GM21723 (cell line): ENCODE results near the gene FCER1G.
"Not testable (repeated sequence)": the region's sequence is repeated elsewhere in the genome, so short reads cannot be mapped to it uniquely, and the experiment has no call there.

Source experiments
- ATAC-seq: cut with Tn5 transposase; IDR thresholded peaks from one replicate; pipeline ENCODE4 v1.9.1; 2021; ENCODE audit warnings: mild to moderate bottlenecking, moderate library complexity; ENCODE audit not compliant: unreplicated experiment

Gene FCER1G

DNA sequence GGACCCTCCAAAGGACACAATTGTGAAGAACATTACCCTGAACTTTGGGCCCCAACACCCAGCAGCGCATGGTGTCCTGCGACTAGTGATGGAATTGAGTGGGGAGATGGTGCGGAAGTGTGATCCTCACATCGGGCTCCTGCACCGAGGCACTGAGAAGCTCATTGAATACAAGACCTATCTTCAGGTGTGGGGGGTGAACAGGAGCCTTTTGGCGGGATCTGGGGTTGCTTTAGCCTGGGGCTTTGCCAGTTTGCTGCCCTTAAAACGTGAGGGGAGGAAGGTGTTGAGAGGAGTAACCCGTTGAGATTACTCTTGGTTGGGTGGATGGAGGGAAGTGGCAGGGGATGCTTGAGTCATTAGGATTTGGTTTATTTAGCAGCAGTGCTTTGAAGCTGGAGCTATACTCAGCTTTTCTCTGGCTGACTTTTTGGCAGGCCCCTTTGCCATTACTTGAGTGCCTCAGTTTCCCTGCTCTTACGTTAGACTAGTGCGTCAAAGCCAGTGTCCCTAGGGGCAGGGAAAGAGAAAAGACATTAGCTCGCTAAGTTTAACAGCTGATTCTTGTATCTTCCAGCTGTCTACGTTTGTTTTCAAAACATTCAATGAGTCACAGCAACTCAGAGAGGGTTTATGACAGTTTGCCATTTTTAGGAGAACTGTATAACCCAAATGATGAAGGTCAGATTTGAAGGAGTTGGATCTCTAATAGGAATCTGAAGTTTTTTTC lies 8.5 kb upstream of the FCER1G start:
- no peak for ATAC-seq

DNA sequence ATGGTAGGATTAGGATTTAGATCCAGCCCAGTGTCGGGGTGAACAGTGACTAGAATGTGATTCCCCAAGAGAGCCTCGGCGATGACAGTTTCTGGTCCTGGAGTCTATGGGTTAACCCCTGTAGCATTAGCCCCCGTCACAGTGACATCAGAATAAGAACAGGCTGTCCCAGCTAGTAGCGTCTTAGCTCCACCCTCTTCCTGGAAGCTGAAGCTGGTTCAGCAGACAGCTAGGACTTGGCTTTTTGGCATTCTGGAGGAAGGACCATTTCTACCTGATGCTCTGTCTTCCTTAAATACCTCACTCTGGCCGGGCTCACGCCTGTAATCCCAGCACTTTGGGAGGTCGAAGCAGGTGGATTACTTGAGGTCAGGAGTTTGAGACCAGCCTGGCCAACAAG lies 7.9 kb upstream of the FCER1G start:
- ATAC-seq: no peak

DNA sequence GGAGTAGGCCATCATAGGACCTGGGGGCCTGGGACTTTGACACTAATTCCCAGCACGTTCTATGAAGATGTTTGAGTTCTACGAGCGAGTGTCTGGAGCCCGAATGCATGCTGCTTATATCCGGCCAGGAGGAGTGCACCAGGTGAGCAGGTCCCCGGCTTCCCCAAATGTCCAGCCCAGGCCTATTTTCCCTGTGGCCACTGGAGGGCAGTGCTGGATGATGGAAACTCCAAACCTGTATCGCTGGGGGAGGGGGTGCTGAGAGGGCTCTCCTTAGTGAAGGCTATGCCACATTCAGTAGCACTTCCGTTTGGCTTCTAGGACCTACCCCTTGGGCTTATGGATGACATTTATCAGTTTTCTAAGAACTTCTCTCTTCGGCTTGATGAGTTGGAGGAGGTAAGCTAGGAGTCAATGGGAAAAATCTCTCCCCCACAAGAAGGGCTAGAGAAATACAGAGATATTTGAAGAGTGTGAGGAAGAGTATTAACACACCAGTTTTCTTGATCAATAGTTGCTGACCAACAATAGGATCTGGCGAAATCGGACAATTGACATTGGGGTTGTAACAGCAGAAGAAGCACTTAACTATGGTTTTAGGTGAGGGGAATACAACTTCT lies 5.2 kb upstream of the FCER1G start:
- peak; percentile 72 for ATAC-seq

DNA sequence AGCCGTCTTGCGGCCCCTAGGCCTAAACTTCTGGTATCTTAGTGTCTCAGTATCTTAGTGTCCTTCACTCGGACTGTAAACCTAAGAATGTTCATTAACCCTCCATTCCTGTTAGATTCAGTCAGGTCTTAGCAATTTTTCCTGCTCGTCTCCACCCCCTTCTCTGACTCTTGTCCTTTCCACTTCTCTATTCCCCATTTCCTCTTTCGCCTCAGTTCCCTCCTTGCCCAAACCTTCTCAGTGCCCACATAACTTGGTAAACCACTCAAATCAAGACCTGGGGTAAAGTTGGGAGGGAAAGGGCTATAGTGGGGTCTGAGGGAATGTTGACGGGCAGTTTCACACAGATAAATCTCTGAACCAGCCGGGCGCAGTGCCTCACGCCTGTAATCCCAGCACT lies 726 bp upstream of the FCER1G start:
- ATAC-seq: no peak

DNA sequence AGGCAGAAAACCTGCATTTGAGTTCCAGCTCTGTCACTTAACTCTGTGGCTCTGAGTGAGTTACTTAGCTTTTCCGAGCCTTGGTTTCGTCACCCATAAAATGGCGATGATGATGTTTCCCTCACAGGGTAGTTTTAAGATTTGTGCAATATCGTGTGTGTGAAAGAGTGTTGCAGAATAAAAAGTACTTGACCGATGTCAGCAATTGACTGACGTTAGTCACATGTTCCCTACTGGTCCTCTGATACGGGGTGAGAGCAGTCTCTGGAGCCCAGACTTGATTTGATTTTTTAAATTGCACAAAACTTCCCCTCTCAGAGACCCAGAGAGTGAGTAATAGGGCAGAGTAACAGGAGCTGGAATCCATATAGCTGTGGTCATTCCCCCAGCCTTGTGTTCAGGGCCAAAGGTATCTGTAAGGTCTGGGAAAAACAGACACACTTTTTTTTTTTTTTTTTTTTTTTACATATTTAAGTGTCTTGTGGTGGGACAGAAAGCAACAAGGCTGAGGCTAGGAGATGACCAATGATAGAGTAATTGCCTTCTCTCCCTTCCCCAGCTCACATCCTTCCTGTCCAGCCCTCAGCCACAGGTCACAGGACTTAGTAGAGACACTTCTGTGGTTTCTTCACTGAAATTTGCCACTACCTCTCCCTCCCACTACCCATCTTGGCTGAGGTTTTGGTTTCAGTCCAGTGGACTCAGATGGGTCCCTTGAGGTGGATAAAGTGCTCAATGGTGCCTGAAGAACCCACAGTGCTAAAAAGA lies 2.0 kb downstream of the FCER1G start:
- ATAC-seq: peak; percentile 85

DNA sequence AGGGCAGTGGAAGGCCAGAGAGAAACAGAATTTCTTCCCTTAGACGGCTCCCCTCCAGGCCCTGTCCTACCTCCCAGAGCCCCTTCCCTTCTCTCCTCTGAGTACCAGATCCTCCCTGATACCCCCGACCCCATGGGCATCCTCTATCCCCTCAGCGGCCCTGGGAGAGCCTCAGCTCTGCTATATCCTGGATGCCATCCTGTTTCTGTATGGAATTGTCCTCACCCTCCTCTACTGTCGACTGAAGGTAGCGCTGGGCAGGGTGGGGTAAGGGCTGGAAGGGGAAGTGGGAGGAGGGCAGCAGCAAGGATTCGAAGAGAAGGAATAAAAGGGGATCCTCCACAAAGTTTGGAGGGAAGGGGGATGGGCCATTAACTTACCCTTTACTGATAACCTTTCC lies 2.7 kb downstream of the FCER1G start:
- ATAC-seq: no peak

DNA sequence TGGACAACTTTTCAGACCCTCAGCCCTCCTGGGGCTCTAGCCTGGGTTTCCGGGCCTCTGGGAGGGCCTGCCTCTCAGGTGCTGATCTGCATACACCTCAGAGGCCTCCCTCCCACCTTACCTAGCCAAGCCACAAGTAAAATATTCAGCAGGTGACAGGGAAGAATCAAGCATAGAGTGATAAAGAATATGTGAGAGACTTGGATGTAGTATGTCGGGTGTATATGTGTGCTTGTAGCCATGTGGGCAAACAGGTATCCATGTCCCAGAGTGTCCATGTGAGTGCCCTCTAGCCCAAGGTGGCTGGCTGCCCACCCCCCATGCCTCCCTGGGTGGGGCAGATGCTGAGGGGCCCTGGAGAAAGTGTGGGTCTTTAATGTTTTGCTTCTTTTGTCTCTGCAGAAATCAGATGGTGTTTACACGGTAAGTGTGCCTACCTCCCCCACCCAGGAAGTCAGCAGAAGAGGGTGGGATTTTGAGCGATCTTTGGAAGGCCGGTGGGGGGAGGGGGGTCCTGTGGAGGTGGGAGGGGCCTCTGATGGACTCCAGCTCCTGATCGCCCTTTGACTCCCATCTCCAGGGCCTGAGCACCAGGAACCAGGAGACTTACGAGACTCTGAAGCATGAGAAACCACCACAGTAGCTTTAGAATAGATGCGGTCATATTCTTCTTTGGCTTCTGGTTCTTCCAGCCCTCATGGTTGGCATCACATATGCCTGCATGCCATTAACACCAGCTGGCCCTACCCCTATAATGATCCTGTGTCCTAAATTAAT lies 3.4 kb downstream of the FCER1G start:
- no peak for ATAC-seq

DNA sequence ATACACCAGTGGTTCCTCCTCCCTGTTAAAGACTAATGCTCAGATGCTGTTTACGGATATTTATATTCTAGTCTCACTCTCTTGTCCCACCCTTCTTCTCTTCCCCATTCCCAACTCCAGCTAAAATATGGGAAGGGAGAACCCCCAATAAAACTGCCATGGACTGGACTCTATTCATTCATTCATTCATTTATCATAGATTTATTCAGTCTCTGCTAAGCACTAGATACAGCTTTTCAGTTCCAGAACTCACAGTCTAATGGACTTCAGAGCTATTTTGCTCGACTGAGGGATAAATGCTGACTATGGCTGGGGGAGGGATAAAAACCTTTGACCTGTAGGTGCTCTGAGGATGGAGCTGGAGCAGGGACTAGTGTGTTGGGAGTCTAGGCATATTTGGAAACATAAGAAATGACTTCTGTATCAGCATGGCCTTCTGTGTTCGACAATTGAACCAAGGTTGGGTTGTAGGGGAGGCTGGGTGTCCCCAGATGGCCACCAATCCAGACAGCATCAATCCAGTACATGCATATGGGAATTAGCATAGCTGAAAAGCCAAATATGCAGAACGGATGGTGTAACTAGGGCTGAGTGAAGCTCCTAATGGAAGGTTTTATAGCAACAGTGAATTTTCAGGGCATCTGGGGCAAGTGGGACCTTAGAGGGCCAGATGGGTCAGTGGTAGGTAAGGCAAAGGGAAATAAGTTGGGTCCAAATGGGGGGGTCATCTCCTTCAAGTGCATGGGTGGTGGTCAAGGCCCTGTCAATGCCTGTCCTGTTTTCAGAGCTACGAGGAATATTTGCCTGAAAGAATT lies 4.2 kb downstream of the FCER1G start:
- no peak for ATAC-seq

DNA sequence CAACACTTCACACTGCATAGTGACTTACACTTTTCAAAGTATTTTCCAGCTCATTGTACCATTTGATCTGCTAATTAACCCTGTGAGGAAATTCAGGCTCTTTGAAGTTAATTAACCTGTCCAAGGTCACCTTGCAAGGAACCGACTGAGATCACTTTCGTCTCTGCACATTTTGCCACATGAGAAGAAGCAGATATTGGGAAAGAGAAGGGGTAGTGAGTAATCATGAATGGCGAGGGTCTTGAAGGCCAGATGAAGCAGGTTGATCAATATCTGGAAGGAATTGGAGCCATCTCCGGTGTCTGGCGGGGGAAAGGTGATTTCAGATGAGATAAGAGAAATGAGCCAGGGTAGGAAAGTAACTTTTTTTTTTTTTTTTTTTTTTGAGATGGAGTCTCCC lies 4.9 kb downstream of the FCER1G start:
- no peak for ATAC-seq

DNA sequence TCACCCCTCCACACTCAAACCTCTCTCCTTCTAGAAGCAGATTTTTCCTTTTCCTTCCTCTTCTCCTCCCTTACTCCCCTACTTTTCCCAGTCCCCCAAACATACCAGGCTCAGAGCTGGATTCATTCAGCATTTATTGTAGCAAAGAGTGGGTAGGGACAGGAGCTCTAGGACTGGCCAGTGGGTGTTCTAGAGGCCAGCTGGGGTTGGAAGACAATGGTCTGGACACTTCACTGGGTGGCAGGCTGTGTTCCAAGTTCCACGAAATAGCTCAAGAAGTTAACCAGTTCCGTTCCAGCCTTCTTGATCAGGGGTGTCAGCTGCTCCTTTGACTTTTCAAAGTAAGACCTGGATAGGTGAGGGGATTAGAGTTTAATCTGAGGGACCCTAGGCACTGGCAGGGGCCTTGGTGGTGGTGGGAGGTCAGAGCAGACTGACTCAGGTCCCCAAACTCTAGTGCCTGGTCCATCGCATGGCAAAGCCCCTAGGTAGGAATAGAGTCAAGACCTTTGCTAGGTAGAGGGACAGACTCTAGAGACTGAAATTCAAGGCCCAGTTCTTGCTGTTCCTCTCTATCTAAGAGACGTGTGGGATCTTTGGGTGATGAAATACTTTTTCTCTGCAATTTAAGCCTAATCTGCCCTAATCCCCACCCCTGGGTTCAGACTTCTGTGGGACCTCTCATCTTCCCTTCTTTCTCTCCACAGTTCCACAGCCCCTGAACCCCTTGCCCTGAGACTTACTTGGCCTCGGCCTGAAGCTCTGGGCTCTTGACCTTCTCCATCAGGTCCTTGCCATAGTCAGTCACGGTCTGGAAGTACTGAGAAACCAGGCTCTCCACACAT lies 7.3 kb downstream of the FCER1G start:
- no peak for ATAC-seq

DNA sequence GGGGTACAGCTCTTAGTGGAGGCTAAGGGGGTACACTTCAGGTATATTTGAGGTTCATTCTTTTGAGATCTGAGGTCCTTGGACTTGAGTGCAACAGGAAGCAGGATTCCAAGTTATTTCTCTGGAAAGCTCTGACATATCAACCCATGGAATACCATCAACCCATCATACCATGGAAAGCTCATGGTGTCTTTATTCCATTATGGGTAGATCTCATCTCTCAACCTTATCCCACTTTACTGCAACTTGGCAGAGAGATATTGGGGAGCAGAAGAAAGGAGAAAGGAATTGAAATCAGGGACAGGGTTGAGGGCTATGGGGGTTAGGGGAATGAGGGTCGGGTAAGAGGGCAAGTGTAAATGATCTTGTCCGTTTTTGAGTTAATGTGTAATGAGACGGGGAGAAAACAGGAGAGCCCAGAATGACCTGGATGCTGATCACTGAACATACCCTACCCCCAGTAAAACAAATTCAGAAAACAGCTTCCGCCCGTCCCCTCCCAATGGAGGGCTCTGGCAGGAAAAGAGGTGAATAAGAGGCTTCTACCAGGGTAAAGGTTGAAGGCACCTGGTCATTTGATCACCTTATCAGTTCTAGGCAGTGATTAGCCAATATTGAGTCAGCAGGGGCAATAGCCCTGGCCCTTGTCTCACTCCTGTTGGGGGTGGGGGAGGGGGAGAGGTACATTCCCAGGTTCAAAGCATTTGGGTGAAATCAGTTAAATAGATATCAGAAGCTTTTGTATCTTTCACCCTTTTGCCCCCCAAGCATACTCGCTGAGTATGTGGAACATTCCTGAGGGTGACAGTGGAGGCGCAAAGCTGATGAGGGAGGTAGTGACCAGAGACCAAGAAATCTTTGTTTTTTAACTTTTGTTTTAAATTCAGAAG lies 9.0 kb downstream of the FCER1G start:
- no peak for ATAC-seq

DNA sequence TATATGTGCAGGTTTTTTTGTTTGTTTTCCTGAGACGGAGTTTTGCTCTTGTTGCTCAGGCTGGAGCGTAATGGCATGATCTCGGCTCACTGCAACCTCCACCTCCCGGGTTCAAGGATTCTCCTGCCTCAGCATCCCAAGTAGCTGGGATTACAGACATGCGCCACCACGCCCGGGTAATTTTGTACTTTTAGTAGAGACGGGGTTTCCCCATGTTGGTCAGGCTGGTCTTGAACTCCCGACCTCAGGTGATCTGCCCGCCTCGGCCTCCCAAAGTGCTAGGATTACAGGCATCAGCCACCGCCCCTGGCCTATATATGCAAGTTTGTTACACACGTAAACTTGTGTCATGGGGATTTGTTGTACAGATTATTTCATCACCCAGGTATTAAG lies 9.6 kb downstream of the FCER1G start:
- not testable (repeated sequence) for ATAC-seq

DNA sequence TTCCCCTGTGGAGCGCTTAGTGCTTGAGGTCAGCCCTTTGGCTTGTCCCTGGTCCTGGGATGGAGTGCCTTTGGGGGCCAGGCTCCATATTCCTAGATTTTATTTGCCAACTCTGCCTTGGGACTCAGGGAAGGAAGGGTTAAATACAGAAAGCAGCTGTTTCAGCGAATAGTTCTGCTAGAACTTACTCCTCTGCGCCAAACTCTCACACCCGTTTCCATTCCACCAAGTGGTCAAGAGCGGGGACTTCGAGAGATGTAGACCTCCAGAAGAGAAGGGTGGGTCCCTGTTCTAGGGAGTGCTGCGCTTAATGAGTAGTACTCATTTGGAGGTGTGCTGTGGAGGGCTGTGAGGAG lies 10.1 kb downstream of the FCER1G start:
- no peak for ATAC-seq

DNA sequence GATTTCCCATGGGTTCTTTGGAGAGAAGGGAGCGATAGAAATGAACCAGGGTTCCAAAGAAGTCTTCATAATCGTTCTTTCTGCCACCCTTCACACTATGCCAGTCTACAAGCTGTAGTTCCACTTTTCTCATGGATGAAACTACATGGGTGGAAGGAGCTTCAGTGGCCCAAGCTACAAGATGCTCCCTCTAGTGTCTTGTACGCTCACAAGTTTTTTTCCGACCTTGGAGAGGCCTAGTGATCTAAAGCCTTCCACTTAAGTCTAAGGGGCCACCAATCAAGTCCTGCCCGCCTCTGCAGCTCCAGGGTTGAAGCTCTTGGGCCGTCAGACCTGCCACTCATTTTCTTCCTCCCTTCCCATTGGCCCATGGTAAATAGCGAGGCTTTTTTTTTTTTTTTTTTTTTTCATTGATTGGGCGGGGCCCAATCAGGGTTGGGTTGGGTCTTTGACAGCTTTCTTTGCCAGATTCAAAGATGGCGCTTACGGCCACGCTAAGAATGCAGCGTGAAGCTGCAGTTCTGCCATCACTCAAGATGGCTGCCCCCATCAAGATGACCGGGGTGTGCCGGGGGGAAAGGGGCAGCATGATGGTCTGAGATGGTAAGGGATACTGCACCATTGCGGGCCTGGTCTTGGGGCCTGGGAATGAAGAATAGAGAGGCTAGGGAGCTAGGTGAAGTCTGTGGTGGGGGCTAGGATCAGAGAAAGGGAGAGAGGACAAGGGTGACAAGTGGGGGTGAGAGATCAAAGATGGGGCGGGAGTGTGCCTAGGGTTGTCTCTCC lies 10.6 kb downstream of the FCER1G start, which contains the start of gene TOMM40L:
Gene TOMM40L, plus strand, starts transcription at position 527 of the 786 bp plus-strand sequence. CDS start 430 bp downstream, outside the sequence.
- peak; percentile 93 for ATAC-seq

DNA sequence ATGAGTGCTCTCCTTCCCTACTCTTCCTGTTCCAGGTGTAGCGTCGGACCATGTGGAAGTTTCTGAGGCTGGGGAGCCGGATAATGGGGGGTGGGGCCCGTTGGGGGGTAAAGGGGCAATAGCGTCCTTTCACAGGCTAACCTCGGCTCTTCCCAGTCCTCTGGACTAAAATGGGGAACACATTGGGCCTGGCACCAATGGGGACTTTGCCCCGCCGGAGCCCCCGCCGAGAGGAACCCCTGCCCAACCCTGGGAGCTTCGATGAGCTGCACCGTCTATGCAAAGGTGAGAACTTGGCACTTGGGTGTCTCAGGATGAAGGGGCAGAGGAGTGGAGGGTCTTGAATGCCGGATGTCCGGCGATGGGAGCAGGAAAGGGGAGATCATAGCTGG lies 11.2 kb downstream of the FCER1G start:
- no peak for ATAC-seq

DNA sequence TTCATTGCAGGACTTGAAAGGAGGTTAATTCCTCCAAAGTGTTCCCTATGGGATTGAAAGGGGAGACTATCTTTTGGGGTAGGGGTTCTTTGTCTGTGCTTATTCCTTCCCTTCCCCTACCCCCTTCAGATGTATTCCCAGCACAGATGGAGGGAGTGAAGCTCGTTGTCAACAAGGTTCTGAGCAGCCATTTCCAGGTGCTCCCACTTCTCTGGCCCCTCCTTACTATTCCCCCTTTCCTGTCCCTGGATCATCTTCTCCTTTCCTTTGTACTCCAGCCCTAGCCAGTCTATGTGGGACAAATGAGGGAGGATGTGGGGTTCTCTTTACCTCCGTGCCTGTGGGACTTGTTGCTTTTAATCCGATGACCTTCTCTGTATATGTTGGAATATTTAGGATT lies 11.7 kb downstream of the FCER1G start:
- no peak for ATAC-seq

DNA sequence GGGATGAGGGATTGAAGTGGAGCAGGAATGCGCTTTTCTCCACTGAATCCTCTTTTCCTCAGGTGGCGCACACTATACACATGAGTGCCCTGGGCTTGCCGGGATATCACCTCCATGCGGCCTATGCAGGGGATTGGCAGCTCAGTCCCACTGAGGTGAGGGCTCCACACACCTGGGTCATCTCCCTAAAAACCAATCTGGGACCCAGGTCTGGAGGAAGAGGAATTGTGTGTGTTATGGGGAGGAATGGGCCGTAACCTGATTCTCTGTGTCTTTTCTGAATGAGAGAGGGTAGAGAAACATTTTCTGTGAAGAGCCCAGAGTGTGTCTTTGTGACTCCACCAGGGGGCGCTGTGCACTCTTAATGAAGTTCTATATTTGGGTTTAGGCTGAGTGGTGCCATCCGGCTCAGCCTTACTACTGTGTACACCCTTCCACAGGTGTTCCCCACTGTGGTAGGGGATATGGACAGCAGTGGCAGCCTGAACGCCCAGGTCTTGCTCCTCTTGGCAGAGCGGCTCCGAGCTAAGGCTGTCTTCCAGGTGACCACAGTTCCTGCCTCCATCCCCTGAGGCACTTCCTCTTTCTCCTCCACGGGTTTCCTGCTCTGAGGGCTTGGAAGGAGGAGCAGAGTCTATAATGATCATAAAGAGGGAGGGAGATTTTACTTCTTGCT lies 12.2 kb downstream of the FCER1G start:
- peak; percentile 39 for ATAC-seq
